ENCODE data around the gene ANKRD33B.
"Not testable (repeated sequence)": the region's sequence is repeated elsewhere in the genome, so short reads cannot be mapped to it uniquely, and the experiment has no call there.

ANKRD33B gene

GRCh38 chr5:10633271-10634049, 69.6 kb downstream of the ANKRD33B start:
- FAIRE-seq, result no peak
- no peak for DNase-seq (ENCODE audit: low spot score)

GRCh38 chr5:10634050-10634449, 70.2 kb downstream of the ANKRD33B start:
- DNase-seq (ENCODE audit: low spot score) (no peak), FAIRE-seq (no peak)

DNA sequence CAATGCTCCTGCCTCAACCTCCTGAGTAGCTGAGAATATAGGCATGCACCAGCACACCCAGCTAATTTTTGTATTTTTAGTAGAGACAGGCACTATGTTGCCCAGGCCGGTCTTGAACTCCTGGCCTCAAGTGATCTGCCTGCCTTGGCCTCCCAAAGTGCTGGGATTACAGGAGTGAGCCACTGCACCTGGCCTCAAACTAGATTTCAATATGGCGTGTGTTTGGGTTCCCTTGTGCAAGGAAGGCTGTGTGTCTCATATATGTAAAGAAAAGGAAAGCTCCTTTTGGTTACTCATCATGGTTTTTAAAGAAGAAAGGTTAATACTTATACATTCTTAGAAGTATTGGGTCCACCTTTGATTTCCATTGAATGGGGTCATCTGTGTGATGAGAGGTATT, 70.7 kb downstream of the ANKRD33B start:
- FAIRE-seq (no peak), DNase-seq (ENCODE audit: low spot score) (no peak)

GRCh38 chr5:10635257-10635866, 71.5 kb downstream of the ANKRD33B start:
- peak; percentile 89 for DNase-seq (ENCODE audit: low spot score)
- FAIRE-seq, result no peak

DNA sequence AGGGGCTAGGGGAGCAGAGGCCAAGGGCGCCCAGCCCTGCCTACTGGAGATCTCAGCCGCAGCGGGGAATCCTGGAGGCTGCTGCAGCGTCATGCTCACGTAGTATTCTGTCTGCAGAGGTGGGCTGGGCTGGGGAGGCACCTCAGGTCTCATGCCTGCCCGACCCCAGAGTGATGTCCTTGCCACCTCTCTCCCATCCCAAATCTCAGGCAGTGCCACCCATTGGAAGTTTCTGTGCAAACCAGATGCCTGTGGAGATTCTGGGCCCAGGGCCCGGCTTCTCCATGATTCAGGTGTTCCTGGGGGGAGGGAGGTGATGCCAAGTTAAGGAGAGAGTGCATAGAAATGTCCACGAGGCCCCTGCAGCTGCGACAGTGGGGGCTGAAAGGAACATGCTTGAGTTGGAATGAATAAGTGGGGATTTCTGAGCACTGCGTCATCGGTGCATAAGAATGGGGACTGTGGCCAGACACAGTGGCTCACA, 72.0 kb downstream of the ANKRD33B start:
- DNase-seq (ENCODE audit: low spot score), result peak; percentile 48
- no peak for FAIRE-seq

DNA sequence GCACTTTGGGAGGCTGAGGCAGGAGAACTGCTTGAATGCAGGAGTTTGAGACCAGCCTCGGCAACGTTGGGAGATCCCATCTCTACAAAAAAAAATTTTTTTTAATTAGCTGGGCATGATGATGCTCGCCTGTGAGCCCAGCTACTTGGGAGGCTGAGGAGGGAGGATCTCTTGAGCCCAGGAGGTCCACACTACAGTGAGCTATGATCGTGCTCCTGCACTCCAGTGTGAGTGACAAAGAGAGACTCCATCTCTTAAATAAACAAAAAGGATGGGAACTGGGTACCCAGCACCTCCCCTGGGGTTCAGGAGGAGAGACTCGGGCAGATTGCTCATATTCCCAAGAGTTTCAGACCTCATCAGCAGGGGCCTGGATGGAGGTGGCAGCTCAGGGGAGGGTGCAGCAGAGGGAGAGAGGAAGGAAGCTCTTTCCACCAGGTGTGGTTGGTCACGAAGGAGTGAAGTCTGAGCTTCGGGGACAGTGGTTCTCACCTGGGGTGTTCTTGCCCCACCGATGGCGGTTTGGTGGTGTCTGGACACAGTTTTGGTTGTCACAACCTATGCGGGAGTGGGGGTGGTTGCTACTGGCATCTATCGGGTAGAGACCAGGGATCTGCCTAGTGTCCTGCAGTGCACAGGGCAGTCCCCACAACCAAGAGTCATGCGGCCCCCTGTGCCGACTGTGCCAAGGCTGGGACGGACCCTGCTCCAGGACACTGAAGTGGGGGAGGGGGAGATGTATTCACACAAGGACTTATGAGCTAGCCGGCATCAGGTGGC, 72.7 kb downstream of the ANKRD33B start:
- FAIRE-seq, result no peak
- DNase-seq (ENCODE audit: low spot score), result no peak

GRCh38 chr5:10637944-10638343, 74.1 kb downstream of the ANKRD33B start:
- DNase-seq (ENCODE audit: low spot score) (no peak), FAIRE-seq (no peak)

- FAIRE-seq; DNase-seq (ENCODE audit: low spot score): not testable (repeated sequence)
These were observed 74.9 kb downstream of the ANKRD33B start for GRCh38 chr5:10638723-10639122.

- FAIRE-seq, result no peak
- DNase-seq (ENCODE audit: low spot score), result no peak
These were observed 76.0 kb downstream of the ANKRD33B start for GRCh38 chr5:10639846-10640368.

DNA sequence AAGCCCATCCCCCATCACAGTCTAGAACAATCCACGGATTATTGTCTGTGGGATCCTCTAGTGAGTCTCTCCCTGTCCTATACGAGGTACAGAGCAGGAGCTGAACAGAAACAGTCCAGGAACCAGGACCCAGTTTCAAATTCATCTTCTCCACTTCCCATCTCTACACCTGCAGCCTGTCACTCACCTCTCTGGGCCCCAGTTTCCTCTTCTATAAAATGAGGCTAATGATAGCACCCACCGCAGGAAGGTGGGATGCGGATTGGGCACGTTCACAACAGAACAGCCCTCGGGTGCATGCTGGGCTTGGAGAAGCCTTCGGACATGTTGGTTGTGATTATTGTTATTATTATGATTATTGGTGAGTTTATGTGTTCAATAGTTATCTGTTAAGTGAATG, 78.5 kb downstream of the ANKRD33B start:
- FAIRE-seq (no peak), DNase-seq (ENCODE audit: low spot score) (no peak)

DNA sequence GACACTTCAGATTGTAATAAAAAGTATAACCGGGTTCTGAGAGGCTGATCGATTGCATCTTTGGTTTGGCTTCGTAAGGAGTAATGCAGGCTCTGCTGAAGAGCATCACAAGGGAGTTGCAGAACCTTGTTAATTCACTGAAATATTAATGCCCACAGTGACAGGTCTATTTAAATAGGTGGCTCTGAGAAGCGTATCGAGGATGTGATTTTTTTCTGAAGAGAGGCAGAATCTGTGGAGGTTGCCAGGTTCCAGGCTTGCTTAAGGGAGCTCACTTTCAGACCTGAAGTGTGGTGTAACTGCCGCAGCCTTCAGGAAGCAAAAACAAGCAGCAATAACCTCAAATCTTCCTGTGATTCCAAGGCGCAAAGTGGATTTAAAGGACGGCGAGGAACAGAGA, 80.3 kb downstream of the ANKRD33B start:
- DNase-seq (ENCODE audit: low spot score), result no peak
- FAIRE-seq, result no peak

- DNase-seq (ENCODE audit: low spot score) (no peak), FAIRE-seq (no peak)
These were observed 81.3 kb downstream of the ANKRD33B start for GRCh38 chr5:10645146-10645545.

- no peak for DNase-seq (ENCODE audit: low spot score)
These were observed 81.8 kb downstream of the ANKRD33B start for GRCh38 chr5:10645671-10646070.

DNA sequence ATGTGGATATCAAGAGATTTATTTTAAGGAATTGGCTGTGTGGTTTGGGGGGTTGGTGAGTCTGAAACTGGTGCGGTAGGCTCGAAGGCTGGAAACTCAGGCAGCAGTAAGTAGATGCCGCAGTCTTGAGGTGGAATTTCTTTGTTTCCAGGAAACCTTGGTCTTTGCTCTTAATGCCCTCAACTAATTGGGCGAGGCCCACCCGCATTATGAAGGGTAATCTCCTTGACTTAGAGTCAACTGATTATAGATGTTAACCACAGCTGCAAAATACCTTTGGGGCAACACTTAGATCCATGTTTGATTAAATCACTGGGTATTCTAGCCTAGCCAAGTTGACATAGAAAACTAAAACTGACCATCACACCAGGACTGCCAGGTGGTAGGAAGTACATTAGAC, 83.8 kb downstream of the ANKRD33B start:
- DNase-seq (ENCODE audit: low spot score), result no peak
- no peak for FAIRE-seq

More at GRCh38 chr5:10645671-10646070, 81.8 kb downstream of the ANKRD33B start:
- FAIRE-seq, result no peak

DNA sequence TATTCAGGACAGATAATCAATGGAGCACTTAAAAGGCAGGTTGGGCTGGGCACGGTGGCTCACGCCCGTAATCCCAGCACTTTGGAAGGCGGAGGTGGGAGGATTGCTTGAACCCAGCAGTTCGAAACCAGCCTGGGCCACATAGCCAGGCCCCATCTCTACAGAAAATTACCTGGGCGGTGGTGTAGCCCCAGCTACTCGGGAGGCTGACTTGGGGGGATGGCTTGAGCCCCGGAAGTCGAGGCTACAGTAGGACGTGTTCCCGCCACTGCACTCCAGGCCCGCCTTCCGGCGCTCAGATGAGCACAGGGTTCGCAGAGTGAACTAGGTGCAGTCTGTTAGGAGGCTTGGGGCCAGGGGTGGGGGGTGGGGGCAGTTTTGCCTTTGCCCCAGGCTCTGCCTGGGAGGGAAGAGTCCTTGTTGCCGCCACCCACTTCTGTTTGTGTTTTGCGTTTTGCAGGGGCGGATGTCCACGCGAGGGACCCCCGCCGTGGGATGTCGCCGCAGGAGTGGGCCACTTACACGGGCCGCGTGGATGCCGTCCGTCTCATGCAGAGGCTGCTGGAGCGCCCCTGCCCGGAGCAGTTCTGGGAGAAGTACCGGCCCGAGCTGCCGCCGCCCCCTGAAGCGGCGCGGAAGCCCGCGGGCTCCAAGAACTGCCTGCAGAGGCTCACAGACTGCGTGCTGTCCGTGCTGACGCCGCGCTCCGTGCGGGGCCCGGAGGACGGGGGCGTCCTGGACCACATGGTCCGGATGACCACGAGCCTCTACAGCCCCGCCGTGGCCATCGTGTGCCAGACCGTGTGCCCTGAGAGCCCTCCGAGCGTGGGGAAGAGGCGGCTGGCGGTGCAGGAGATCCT, 85.2 kb downstream of the ANKRD33B start:
- FAIRE-seq (no peak), DNase-seq (ENCODE audit: low spot score) (no peak)

GRCh38 chr5:10649666-10650380, 86.0 kb downstream of the ANKRD33B start:
- FAIRE-seq, result no peak
- no peak for DNase-seq (ENCODE audit: low spot score)

GRCh38 chr5:10652151-10652550, 88.3 kb downstream of the ANKRD33B start:
- DNase-seq (ENCODE audit: low spot score) (no peak), FAIRE-seq (no peak)

- no peak for FAIRE-seq
- no peak for DNase-seq (ENCODE audit: low spot score)
These were observed 88.7 kb downstream of the ANKRD33B start for GRCh38 chr5:10652606-10653005.

GRCh38 chr5:10653043-10653442, 89.2 kb downstream of the ANKRD33B start:
- FAIRE-seq (no peak), DNase-seq (ENCODE audit: low spot score) (no peak)

DNA sequence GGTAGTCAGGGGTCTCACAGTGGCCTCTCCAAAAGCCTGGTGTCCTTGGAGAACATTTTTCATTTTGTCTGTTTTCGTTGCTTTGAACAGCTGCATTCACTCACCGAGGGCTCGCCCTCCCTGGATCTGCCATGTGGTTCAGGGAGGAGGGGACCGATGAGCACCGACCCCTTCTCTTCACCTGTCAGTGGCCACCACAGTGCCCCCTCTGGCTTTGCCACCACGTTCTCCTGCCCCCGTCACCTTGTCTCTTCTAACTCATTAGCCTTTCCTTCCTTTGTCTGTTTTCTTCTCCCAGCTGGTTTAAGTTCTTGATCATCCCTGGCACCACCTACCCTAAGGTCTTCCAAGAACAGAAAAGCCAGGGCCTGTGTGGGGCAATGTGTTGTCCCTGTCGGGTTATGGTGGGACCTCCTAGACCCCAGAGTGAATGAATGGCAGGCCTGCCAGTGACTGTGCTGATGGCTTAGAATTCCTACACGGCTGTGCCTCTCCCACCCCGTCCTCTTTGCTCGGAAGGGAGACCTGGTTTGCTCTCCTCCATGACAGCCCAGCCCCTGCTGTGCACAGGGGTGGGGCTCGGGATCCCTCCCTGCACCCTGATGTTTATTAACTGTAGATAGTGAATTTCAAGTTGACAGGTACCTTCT, 90.0 kb downstream of the ANKRD33B start:
- FAIRE-seq, result no peak

More for the DNA sequence above, 90.0 kb downstream of the ANKRD33B start:
- DNase-seq (ENCODE audit: low spot score), result no peak
